SHP77 treated with DMSO at 0.1 percent for 48 hours (cell line): ENCODE results near the gene CFAP58.

Experiments used
- DNase-seq: peaks from one replicate; lab custom pipeline; 2025; lab: John Stamatoyannopoulos, UW

CFAP58 gene

GRCh38 chr10:104483582-104483981 lies 129.9 kb downstream of the CFAP58 start:
- DNase-seq: no peak

GRCh38 chr10:104485632-104486031 lies 132.0 kb downstream of the CFAP58 start:
- DNase-seq: no peak

- no peak for DNase-seq
These were observed 133.2 kb downstream of the CFAP58 start for GRCh38 chr10:104486803-104487202.

- no peak for DNase-seq
These were observed 134.3 kb downstream of the CFAP58 start for GRCh38 chr10:104487794-104488438.

- DNase-seq: no peak
These were observed 134.8 kb downstream of the CFAP58 start for GRCh38 chr10:104488439-104488832.

- DNase-seq: no peak
These were observed 138.8 kb downstream of the CFAP58 start for GRCh38 chr10:104492329-104492940.

- no peak for DNase-seq
These were observed 144.9 kb downstream of the CFAP58 start for GRCh38 chr10:104498347-104499081.

GRCh38 chr10:104501449-104501848 lies 147.8 kb downstream of the CFAP58 start:
- DNase-seq: no peak

- DNase-seq: no peak
These were observed 148.4 kb downstream of the CFAP58 start for GRCh38 chr10:104501864-104502579.

- no peak for DNase-seq
These were observed 149.3 kb downstream of the CFAP58 start for GRCh38 chr10:104502907-104503306.
